Activated CD4-positive, alpha-beta T cell treated with anti-CD3 and anti-CD28 coated beads, Interleukin-2, amount 50 U/mL, for 1 hour (primary cell): ENCODE results near the gene QRICH1.

Experiments used
- DNase-seq: peaks from one replicate; pipeline ENCODE4 v3.0.0-alpha.2; 2020

QRICH1 gene

DNA sequence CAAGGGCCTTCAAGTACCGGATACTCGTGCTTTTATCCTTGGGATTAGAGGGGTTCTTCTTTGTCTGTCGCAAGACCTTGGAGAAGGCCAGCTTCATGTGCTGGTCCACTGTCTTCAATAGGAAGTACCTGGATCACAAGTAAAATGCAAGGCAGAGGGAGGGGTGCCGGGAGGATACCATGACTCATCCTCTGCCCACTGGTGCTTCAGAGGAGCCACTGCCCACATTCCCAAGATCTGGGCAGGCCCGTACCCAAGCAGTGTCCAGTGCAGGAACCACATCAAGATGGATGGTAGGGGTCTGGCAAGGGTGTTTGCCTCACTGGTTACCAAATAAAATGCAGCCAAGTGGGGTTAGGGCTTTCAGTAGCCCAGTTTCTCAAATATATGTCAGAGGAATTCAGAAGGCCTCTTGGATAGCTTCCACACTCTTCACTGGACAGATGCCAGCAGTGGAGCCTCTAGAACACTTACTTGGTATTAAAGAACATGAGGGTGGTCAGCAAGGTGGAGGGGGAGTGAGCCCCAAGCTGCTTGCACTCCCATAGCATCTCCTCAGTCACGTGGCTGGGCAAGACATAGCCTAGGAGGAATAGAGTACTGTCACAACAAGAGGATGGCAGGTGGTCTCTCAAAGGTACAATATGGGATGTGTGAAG is 61.1 kb downstream of the QRICH1 start:
- DNase-seq: no peak

GRCh38 chr3:49030321-49030720 is 63.5 kb downstream of the QRICH1 start:
- DNase-seq: no peak

GRCh38 chr3:49029563-49029884 is 64.3 kb downstream of the QRICH1 start:
- no peak for DNase-seq

- DNase-seq: peak; percentile 91
Observed at GRCh38 chr3:49028673-49029562, 65.0 kb downstream of the QRICH1 start, which contains the start of gene IMPDH2. TSS of gene IMPDH2 (minus strand) at chr3:49029398. CDS start at chr3:49029350, 48 bp downstream.

- DNase-seq: no peak
Observed at GRCh38 chr3:49028298-49028672, 65.6 kb downstream of the QRICH1 start.

DNA sequence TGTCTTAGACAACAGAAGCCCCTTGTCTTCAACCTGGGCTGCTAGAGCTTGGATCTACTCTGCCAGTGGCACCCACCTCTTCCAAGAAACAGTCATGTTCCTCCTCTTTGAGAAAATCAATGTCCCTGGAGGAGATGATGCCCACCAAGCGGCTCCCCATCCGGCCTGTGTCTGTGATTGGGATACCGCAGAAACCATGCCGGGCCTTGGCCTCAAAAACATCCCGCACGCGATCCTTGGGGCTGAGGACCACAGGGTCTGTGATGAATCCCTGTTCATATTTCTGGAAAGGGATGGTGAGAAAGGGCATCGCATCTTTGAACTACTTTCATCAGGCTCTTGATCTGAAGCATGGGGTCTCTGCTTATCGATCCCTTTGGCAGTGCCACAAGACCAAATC is 66.2 kb downstream of the QRICH1 start:
- no peak for DNase-seq

DNA sequence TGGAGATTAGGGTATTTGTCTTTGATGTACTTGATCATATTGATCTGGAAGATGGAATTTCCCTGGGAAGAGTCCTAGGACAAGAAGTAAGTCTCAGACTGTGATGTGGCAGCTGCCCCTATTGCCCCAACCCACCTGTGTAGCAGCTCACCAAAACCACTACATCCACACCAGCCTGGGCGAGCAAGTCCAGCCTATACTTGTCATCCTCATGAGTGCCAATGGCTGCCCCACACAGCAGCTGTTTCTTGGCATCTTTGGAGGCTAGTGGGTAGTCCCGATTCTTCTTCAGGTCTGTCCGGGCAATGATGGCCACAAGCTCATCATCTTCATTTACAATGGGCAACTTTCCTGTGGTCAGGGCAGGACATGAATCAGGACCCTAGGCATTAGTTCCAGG is 67.3 kb downstream of the QRICH1 start:
- no peak for DNase-seq

DNA sequence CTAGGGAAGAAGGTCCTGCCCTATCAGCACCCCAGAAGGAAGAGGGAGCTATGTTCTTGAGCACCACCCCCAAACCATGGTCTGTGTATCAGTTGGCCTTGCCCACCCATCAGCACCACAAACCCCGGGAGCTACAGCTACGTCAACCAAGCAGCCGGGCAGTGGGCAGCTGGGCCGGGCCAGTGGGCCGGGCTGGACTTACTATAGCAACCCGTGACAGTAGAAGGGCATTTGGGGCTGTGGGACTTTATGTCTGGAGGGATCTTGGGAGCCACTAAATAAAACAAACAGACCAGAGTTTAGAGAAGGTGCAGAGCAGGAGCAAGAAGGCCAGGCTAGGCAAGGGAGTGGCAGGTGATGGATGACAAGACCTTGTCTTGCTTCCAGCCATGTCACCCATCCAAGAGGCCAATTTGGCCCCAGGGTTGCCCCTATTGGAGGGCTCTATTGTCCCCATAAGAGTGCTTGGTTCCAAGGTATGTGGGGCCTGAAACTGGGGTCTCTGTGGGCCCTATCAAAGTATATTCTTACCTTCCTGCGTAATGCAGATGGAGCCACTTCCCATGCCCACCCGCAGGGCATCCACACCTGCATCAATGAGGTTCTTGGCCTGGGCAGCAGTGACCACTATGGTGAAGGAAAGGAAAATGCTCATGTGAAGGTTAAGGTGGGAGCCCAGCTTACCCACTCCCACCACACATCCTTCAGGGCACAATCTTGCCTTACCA is 67.9 kb downstream of the QRICH1 start:
- no peak for DNase-seq

DNA sequence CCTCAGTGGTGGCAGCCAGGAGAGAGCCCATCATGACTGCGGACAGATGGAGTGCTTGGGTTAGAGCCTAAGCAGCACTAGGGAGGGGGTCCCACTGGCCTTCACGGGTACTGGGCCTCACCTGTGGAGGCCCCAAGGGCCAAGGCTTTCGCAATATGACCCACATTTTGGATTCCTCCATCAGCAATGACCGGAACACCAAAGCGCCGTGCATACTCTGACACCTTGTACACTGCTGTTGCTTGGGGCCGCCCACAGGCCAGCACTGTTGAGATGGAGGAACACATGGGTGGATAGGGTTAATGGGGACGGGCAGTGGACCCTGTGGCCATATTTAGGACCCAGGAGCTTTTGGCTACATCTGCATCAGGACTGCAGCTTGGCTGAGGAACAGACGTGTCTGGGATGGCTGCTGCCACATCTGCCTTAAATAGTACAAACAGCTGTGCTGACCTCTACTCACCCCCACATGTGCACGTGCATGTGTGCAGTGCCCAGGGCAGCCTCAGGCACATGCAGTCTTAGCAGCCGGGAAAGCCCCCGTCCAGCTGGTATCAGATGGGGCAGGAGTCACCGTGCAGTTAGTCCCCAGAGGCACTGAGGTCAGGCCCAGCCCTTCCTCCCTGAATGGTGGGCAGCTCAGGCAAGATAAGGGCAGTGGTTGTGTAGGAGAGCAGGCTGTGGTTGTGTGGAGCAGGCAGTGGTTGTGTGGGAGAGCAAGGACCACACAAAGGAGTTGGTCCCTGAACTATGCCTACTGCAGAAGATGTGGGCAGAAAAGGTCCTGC is 68.7 kb downstream of the QRICH1 start:
- DNase-seq: no peak

- DNase-seq: no peak
Observed at GRCh38 chr3:49024449-49024848, 69.4 kb downstream of the QRICH1 start.

- DNase-seq: no peak
Observed at GRCh38 chr3:49023775-49024174, 70.1 kb downstream of the QRICH1 start.

DNA sequence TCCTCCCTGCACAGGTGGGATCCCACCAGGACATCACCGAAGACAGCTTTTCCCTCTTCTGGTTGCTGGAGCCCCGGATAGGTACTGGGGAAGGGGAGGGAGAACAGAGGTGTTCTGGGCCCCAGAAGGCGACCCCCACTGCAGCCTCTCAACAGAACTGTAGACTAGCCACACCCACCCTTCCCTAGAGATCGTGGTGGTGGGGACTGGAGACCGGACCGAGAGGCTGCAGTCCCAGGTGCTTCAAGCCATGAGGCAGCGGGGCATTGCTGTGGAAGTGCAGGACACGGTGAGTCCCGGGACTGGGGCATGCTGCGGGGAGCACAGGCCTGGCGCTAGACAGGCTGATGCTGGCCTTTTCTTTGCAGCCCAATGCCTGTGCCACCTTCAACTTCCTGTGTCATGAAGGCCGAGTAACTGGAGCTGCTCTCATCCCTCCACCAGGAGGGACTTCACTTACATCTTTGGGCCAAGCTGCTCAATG is 71.1 kb downstream of the QRICH1 start:
- DNase-seq: no peak

DNA sequence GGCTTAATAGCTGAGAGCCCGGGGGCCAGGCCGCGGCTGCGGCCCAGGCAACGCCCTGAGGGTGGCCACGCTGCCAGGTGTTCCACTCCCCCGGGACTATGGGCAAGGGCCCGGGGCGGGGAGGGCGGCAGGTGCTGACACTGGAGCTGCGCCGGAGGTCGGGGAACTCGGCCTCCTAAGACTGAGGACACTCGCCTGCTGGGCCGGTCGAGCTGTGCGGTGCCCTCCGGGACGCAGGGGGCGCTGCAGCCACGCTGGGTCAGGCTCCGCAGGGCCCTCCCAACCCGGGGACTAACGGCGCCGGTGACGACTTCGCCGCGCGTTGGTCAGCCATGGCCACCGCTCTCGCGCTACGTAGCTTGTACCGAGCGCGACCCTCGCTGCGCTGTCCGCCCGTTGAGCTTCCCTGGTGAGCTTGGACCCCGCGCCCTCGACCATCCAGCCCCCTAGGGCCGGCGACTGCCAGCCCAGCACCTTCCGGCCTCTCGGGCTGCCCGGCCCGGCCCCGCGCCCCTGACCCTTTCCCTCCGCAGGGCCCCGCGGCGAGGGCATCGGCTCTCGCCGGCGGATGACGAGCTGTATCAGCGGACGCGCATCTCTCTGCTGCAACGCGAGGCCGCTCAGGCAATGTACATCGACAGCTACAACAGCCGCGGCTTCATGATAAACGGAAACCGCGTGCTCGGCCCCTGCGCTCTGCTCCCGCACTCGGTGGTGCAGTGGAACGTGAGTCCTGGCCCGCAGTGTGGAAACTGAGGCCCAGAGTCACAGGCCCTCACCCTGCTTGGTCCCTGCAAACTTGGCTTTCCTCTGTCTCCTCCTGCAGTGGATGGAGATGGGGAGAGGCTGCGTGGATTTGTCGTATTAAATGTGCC is 71.8 kb downstream of the QRICH1 start, which contains the start of gene NDUFAF3:
Gene NDUFAF3, plus strand, starts transcription at position 309 of the 875 bp plus-strand sequence. Its CDS starts 24 bp downstream, at position 333.
- DNase-seq: peak; percentile 90

DNA sequence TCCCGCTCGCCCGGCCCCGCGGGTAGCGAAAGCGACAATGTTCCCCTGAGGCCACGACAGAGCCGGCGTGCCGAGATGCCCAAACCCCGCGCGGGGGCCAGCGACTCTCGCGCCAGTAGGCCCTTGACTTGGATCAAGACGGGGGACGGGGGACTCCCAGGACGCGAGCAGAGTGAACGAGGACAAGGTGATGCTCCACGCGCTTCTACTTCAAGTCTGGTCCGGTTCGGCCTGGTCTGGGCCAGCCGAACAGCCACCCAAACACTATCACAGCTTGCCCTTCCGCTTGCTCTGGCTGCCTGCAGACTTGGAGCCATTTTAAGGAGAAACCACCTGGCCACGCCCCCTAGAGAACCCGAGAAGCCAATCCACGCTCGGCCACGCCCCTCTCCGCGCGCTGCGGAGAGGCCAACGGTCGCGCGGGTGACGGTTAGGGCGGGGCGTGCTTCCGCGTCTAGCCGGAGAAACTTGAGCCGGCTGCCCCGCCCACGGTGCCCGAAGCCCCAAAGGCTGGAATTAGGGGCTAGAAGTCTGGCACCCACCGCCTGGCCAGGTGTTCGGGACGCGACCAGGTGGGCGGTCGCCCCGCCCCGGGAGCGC is 72.6 kb downstream of the QRICH1 start:
- DNase-seq: peak; percentile 99

DNA sequence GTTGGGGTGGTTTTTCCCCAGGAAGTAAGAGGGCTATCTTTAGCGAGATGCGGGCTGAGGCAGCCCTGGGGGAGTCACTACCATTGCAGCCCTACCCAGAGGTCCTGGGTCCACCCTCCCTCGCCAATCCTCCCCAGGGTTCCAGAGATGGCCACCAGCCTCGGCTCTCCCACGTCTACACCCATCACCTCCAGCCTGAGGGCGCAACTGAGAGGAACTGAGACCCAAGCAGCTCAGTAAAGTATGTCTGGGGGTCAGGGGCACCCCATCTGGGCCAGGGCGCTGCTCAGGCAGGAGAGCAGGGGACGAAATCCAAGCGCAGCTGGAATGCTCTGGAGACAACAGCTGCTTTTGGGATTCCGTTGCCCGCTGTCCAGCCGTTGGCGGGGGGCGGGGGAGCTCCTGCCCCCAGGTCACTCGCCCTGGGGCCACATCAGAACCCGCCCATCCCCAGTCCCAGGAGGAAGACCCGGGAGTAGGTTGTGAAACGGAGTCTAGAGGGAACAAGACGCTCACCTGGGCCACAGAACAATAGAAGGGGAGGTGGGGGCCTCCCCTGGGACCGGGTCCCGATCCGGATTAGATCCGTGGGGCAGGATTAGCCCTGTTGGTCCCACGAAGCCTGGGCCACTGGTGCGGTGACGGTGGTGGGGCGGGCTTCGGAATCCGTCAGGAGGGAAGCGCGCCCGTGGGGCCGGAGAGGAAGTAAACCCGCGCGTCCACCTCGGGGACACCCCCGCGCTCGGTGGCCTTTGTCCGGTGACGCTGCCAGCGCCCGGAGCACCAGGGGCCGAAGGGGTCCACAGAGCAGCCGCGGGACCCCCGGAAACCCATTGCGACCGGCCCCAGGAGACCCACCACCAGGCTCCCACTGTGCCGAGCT is 73.3 kb downstream of the QRICH1 start:
- no peak for DNase-seq

- no peak for DNase-seq
Observed at GRCh38 chr3:49019941-49020329, 73.9 kb downstream of the QRICH1 start.

DNA sequence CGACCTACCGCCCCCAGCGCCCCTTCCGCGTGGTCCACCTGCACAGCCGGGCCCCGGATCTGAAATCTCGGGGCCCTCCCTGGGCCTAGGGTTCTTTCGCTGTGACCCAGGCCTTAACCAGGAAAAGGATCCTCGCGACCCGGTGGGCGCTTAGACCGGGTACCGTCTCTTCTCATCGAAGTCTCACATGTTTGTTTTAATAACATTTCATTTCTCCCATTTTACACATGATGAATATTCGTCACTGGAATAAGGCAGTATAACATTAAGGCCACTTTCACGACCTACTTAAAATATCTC is 75.2 kb downstream of the QRICH1 start:
- DNase-seq: no peak

- DNase-seq: peak; percentile 52
Observed at GRCh38 chr3:49017971-49018706, 75.7 kb downstream of the QRICH1 start, which contains the start of gene DALRD3. TSS of gene DALRD3 (minus strand) at chr3:49018580. CDS start at chr3:49018564, 16 bp downstream.

DNA sequence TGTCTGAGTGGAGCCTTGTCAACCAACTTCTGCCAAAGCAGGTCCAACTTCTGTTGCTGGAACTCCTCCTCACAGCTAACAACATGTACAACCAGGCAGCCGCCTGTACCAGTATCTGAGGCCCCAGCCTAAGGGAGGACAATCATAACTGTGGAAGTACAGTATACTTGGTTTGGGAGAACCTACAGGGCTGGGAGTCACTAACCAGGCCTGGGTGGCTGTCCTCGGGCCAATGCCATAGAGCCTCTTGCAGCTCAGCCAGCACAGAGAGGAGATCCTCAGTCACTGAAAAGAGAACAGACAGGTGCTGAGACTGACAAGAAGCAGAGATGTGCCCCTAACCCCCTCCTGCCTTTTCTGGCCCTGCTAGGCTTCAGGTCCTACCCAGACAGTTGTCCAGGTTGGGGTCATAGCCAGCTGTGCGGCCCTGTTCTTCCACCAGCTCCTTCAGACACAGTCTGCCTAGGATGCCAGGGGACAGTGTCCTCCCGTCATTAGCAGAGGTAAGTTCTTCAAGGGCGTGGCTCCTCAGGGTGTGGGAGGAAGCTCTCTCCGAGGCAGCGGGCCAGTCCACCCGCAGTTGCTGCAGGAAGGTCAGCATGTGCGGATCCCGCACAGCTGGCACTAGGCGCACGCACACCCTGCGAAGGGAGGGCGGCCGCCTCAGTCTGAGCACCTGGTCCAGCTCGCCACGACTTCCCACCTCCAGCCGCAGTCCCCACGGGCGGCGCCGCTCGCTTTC is 76.5 kb downstream of the QRICH1 start:
- DNase-seq: no peak
